CD8-positive, alpha-beta memory T cell (primary cell): ENCODE results near the gene FAM110A. TPM values are rescaled to one million over a fixed set of nuclear protein-coding genes. Genes with fewer than 3 reads are reported as not detected.
"Not testable (repeated sequence)": the region's sequence is repeated elsewhere in the genome, so short reads cannot be mapped to it uniquely, and the experiment has no call there.

Source experiments
- CTCF ChIA-PET: fragments of 350-600 bp; sonication (Branson Sonifier 250); formaldehyde crosslinking; loops from one replicate; lab custom pipeline; 2021; ENCODE audit warnings: antibody characterized with exemption; lab: Charles Lee
- POLR2A ChIA-PET: fragments of 350-600 bp; sonication (Branson Sonifier 250); formaldehyde crosslinking; loops from one replicate; lab custom pipeline; 2021; ENCODE audit warnings: antibody characterized with exemption; lab: Charles Lee
- DNase-seq, 5 donors: peaks; one replicate each; pipeline versions ENCODE4 v3.0.0 to v3.0.0-alpha.2; 2020 to 2022; ENCODE audit warnings: mixed read lengths in 1 of 5
- H3K27ac ChIP-seq: one replicate; pipeline ENCODE4 v1.7.0; 2013; ENCODE audit warnings: low read depth, mild to moderate bottlenecking, low read length, moderate library complexity
- H3K27me3 ChIP-seq: 2 replicates; pipeline ENCODE4 v1.7.0; 2013; ENCODE audit warnings: low read length, mild to moderate bottlenecking; ENCODE audit not compliant: insufficient read depth, poor library complexity, severe bottlenecking
- H3K36me3 ChIP-seq: 2 replicates; pipeline ENCODE4 v1.7.0; 2013; ENCODE audit warnings: mild to moderate bottlenecking, low read length, moderate library complexity; ENCODE audit not compliant: insufficient read depth
- H3K4me1 ChIP-seq: 2 replicates; pipeline ENCODE4 v1.7.0; 2013; ENCODE audit warnings: mild to moderate bottlenecking, low read length, moderate library complexity; ENCODE audit not compliant: insufficient read depth
- H3K4me3 ChIP-seq: 2 replicates; pipeline ENCODE4 v1.7.0; 2013; ENCODE audit warnings: mild to moderate bottlenecking, low read length
- H3K9me3 ChIP-seq: 2 replicates; pipeline ENCODE4 v1.7.0; 2013; ENCODE audit warnings: mild to moderate bottlenecking, low read length
- H3K27ac Mint-ChIP-seq, 8 donors: one replicate each; pipeline ENCODE4 v1.8.0; 2020 to 2021; ENCODE audit warnings: mixed read lengths in 8 of 8, mild to moderate bottlenecking in 6 of 8, inconsistent platforms in 3 of 8, moderate library complexity in 3 of 8
- H3K27me3 Mint-ChIP-seq, 2 donors: one replicate each; pipeline ENCODE4 v1.8.0; 2020 to 2021; ENCODE audit warnings: mixed read lengths in 2 of 2, mild to moderate bottlenecking in 1 of 2, moderate library complexity in 1 of 2
- H3K36me3 Mint-ChIP-seq, 3 donors: one replicate each; pipeline ENCODE4 v1.8.0; 2020 to 2021; ENCODE audit warnings: mixed read lengths in 3 of 3, inconsistent platforms in 1 of 3, mild to moderate bottlenecking in 1 of 3
- H3K4me1 Mint-ChIP-seq, 3 donors: one replicate each; pipeline ENCODE4 v1.8.0; 2020 to 2021; ENCODE audit warnings: mixed read lengths in 3 of 3, inconsistent platforms in 1 of 3, mild to moderate bottlenecking in 1 of 3
- H3K4me3 Mint-ChIP-seq, 7 donors: one replicate each; pipeline ENCODE4 v1.8.0; 2020 to 2021; ENCODE audit warnings: mixed read lengths in 7 of 7, mild to moderate bottlenecking in 6 of 7, moderate library complexity in 4 of 7, inconsistent platforms in 2 of 7
- H3K9me3 Mint-ChIP-seq, 5 donors: one replicate each; pipeline ENCODE4 v1.8.0; 2020 to 2022; ENCODE audit warnings: mixed read lengths in 5 of 5, mild to moderate bottlenecking in 3 of 5, moderate library complexity in 2 of 5, inconsistent platforms in 1 of 5
- polyA plus RNA-seq: library from polyadenylated mRNA; unstranded; fragments of 300-500 nt; fragmentation: Illumina TruSeq; gene quantifications from one replicate; pipeline ENCODE4 v1.2.3, GENCODE V29; 2021
- total RNA-seq, 2 experiments: library from RNA; stranded (reverse); gene quantifications; one replicate each; pipeline ENCODE4 v1.2.3, GENCODE V29; 2021

FAM110A gene
- total and polyA plus RNA-seq, 3 experiments from 2014 or later, result 13.3 to 15.0 (median 14.9) TPM

DNA sequence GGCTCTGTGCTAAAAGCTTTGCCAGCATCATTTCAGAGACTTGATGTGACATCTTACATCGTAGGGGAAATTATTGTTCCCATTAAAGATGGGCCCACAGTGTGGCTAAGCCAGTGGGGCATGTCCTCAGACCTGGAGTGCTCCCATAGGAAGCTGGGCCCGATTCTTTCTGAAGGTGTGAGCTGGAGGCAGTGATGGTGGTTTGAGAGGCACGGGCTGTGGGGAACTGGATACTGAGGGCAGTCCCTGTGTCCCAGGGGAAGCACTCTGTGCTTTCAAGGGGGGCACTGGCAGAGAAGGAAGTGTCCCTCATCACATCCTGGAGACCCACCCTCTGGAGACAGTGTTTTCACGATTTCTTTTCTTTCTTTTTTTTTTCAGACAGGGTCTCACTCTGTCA lies 8.6 kb upstream of the FAM110A start:
- Histone ChIP-seq H3K4me1 (no peaks in the 10 kb centered on the region), H3K36me3 (no peaks in the 10 kb centered on the region), H3K27me3 (no peaks in the 10 kb centered on the region), H3K27ac (no peak overlapping the region), H3K4me3 (no peak overlapping the region), H3K9me3 (no peaks in the 10 kb centered on the region)
- no peaks in the 10 kb centered on the region for H3K27me3 Mint-ChIP-seq
- POLR2A ChIA-PET, result no interaction called here
- H3K9me3 Mint-ChIP-seq, result no peaks in the 10 kb centered on the region
- DNase-seq, result no peak
- H3K4me3 Mint-ChIP-seq, result no peak overlapping the region
- H3K36me3 Mint-ChIP-seq, result no peaks in the 10 kb centered on the region
- no peaks in the 10 kb centered on the region for H3K4me1 Mint-ChIP-seq
- CTCF ChIA-PET, result interaction anchor here (0.8 to 2.1 kb wide), 3 partner anchors 8 to 131 kb away, joined by 3 to 6 read pairs (median 4); partner anchors contain the start of gene FAM110A
- no peak overlapping the region for H3K27ac Mint-ChIP-seq

DNA sequence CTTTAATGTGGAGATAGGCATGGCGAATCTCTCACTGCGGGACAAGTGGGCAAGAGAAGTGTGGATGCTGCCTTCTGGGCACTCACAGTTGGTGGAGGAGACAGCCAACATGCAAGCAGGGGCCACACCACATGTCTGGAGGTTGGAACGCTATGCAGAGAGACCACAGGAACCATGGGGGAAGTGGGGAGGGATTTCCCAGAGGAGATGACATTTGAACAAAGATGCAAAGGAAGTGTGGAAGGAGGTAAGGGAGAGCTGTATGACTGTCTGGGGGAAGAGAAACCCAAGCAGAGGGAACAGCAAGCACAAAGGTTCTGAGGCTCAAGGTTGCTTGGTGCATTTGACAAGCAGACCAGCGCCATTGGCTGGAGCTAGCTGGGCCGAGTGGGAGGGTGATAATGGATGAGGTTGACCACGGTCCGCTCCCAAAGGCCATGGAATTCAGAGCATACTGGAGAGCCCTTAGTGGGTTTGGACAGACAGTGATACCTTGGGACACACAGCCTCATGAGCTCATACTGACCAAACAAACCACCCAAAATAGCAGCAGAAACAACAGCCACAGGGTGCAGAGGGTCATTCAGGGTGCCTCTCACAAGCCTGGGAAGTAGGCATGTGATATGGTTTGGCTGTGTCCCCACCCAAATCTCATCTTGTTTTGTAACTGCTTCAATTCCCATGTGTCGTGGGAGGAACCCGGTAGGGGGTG lies 7.6 kb upstream of the FAM110A start:
- Mint-ChIP-seq H3K4me3 (no peak overlapping the region), H3K27me3 (no peaks in the 10 kb centered on the region), H3K9me3 (no peaks in the 10 kb centered on the region), H3K36me3 (no peaks in the 10 kb centered on the region), H3K27ac (peak overlapping the region in 1 of 8 donors; percentile 61), H3K4me1 (no peaks in the 10 kb centered on the region)
- Histone ChIP-seq H3K4me1 (no peaks in the 10 kb centered on the region), H3K27ac (no peak overlapping the region), H3K36me3 (no peaks in the 10 kb centered on the region), H3K4me3 (no peak overlapping the region), H3K9me3 (no peaks in the 10 kb centered on the region), H3K27me3 (no peaks in the 10 kb centered on the region)
- ChIA-PET CTCF (interaction anchor here (1.2 kb wide), 1 partner anchor 121 kb away, joined by 3 read pairs; no protein-coding TSS in a partner anchor), POLR2A (no interaction called here)
- DNase-seq, result no peak

DNA sequence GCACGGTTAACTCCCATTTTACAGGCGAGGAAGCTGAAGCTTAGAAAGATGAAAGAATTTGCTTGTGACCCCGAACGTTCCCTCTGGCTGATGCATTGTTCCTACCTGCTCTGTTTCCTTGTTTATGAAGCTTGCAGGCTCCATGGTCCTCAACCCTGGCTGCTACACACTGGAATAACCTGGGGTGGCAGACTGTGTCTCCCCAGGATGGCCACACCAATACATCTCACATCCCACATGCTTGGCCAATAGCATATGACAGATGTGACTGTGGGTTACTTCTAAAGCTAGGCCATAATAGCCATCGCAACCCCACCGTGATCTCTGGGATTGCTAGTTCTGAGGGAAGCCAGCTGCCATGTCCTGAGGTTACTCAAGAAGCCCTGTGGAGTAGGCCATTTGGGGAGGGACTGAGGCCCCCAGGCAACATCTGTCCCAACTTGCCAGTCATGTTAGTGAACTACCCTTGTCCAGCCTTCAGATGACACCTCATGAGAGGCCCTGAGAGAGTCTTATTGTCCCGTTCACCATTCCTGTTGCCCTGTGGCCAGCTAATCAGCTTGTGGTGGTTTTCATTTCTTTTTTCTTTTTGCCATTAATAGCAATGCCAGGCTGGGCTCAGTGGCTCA lies 6.7 kb upstream of the FAM110A start:
- H3K27ac Mint-ChIP-seq, result peak overlapping the region in 1 of 8 donors; percentile 43
- Histone ChIP-seq H3K4me1 (no peaks in the 10 kb centered on the region), H3K27me3 (no peaks in the 10 kb centered on the region), H3K36me3 (no peaks in the 10 kb centered on the region), H3K27ac (no peak overlapping the region), H3K9me3 (no peaks in the 10 kb centered on the region), H3K4me3 (no peak overlapping the region)
- no peak overlapping the region for H3K4me3 Mint-ChIP-seq
- no peaks in the 10 kb centered on the region for H3K36me3 Mint-ChIP-seq
- H3K4me1 Mint-ChIP-seq, result no peaks in the 10 kb centered on the region
- ChIA-PET POLR2A (no interaction called here), CTCF (interaction anchor here (1.2 to 2.6 kb wide), 2 partner anchors 8 to 120 kb away, joined by 3 to 7 read pairs; no protein-coding TSS in a partner anchor)
- H3K27me3 Mint-ChIP-seq, result no peaks in the 10 kb centered on the region
- no peaks in the 10 kb centered on the region for H3K9me3 Mint-ChIP-seq
- DNase-seq, result no peak

DNA sequence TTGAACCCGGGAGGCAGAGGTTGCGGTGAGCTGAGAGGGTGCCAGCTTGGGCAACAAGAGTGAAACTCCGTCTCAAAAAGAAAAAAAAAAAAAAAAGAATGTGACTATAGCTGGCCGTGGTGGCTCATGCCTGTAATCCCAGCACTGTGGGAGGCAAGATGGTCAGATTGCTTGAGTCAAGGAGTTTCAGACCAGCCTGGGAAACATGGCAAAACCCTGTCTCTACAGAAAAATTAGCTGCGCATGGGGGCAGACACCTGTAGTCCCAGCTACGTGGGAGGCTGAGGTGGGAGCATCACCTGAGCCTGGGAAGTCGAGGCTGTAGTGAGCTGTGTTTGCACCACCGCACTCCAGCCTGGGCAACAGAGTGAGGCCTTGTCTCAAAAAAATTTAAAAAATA lies 5.5 kb upstream of the FAM110A start:
- DNase-seq, H3K9me3 ChIP-seq, H3K27ac ChIP-seq, H3K9me3 Mint-ChIP-seq, H3K4me3 ChIP-seq, H3K4me3 Mint-ChIP-seq, H3K36me3 ChIP-seq, H3K36me3 Mint-ChIP-seq, H3K27me3 ChIP-seq, H3K27ac Mint-ChIP-seq, H3K27me3 Mint-ChIP-seq, H3K4me1 ChIP-seq, H3K4me1 Mint-ChIP-seq: not testable (repeated sequence)
- POLR2A ChIA-PET, result interaction anchor here (0.6 kb wide), 1 partner anchor 19 kb away, joined by 3 read pairs; no protein-coding TSS in a partner anchor
- CTCF ChIA-PET, result interaction anchor here (2.6 kb wide), 1 partner anchor 10 kb away, joined by 7 read pairs; no protein-coding TSS in a partner anchor

DNA sequence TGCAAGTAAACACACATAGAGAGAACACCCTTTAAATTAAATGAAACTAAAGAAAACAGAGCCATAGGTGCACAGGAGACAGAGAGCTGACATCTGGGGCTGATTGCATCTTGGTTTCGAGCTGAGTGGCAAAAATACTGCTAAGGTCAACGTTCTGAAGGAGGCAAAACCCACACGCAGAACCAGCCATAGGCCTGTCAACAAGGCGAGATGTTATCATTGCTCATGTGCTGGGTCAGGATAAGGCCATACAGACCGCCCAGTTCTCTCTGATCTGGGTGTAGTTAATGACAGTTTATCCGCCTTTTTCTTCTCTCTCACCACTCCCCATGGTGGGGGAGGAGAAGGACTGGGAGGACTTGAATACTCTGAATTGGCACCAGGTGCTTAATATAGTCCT lies 4.5 kb upstream of the FAM110A start:
- ChIA-PET CTCF (interaction anchor here (2.6 kb wide), 1 partner anchor 11 kb away, joined by 7 read pairs; no protein-coding TSS in a partner anchor), POLR2A (no interaction called here)
- Mint-ChIP-seq H3K27ac (peak overlapping the region in 2 of 8 donors; percentile 58 to 79), H3K27me3 (no peaks in the 10 kb centered on the region), H3K36me3 (peaks cover 0 to 1% (median 0%) of the 10 kb centered on the region in 3 donors), H3K4me3 (no peak overlapping the region), H3K4me1 (peaks cover 6 to 7% (median 6%) of the 10 kb centered on the region in 3 donors), H3K9me3 (no peaks in the 10 kb centered on the region)
- Histone ChIP-seq H3K27me3 (no peaks in the 10 kb centered on the region), H3K36me3 (no peaks in the 10 kb centered on the region), H3K9me3 (no peaks in the 10 kb centered on the region), H3K27ac (peak overlapping the region; percentile 49), H3K4me1 (peaks cover under 1% of the 10 kb centered on the region), H3K4me3 (no peak overlapping the region)
- no peak for DNase-seq

DNA sequence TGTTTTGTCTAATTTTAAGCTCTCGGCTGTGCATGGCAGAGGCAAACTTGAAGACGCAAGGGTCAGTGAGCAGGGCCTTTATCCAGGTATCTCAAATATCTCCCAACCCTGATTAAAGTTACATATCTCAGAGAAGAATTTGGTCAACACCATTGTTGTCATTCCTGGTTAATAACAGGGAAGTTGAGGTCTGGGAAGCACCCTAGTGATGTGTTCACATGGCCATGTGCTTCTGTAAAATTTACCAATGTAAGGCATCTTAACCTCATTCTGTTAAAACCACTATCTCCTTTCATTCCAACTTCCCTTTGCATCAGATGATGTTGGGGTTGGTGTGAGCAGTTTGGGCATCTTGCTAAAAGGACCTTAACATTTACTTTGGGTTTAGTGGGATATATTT lies 4.0 kb upstream of the FAM110A start:
- Mint-ChIP-seq H3K27ac (no peak overlapping the region), H3K9me3 (no peaks in the 10 kb centered on the region), H3K36me3 (peaks cover 0 to 4% (median 0%) of the 10 kb centered on the region in 3 donors), H3K4me3 (peak overlapping the region in 1 of 7 donors; percentile 64), H3K27me3 (no peaks in the 10 kb centered on the region), H3K4me1 (peaks cover 10 to 13% (median 11%) of the 10 kb centered on the region in 3 donors)
- no peaks in the 10 kb centered on the region for H3K27me3 ChIP-seq
- peak overlapping the region; percentile 49 for H3K27ac ChIP-seq
- peaks cover 6% of the 10 kb centered on the region for H3K4me1 ChIP-seq
- H3K4me3 ChIP-seq, result no peak overlapping the region
- no peaks in the 10 kb centered on the region for H3K9me3 ChIP-seq
- POLR2A ChIA-PET, result no interaction called here
- CTCF ChIA-PET, result interaction anchor here (1.0 to 1.3 kb wide), 2 partner anchors 11 to 127 kb away, joined by 3 to 4 read pairs; no protein-coding TSS in a partner anchor
- no peaks in the 10 kb centered on the region for H3K36me3 ChIP-seq
- DNase-seq, result no peak

DNA sequence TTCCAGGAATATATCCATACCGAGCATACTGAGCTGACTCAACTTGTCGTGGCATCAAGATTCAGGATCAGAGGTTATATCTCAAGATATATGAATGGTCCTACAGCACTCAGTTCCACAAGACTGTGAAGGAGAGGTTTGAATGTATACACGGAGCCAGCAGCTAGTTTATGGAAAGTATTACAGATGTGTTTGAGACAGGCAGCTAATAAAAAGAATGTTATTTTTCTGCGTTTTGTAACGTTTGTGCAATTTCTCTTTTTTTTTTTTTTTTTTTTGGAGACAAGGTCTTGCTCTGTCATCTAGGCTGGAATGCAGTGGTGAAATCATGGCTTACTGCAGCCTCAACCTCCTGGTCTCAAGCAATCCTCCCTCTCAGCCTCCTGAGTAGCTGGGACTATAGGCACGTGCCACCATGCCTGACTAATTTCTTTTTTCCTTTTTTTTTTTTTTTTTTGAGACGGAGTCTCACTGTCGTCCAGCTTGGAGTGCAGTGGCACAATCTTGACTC lies 3.4 kb upstream of the FAM110A start:
- H3K27me3 Mint-ChIP-seq, result no peaks in the 10 kb centered on the region
- no peaks in the 10 kb centered on the region for H3K9me3 ChIP-seq
- H3K4me3 ChIP-seq, result no peak overlapping the region
- peaks cover 10% of the 10 kb centered on the region for H3K4me1 ChIP-seq
- peaks cover 0 to 4% (median 0%) of the 10 kb centered on the region in 3 donors for H3K36me3 Mint-ChIP-seq
- ChIA-PET POLR2A (no interaction called here), CTCF (interaction anchor here (1.0 to 1.3 kb wide), 3 partner anchors 12 to 184 kb away, joined by 3 to 4 read pairs (median 4); no protein-coding TSS in a partner anchor)
- H3K27ac Mint-ChIP-seq, result peak overlapping the region in 1 of 8 donors; percentile 47
- H3K4me3 Mint-ChIP-seq, result peak overlapping the region in 1 of 7 donors; percentile 64
- no peaks in the 10 kb centered on the region for H3K36me3 ChIP-seq
- H3K4me1 Mint-ChIP-seq, result peaks cover 16 to 18% (median 16%) of the 10 kb centered on the region in 3 donors
- no peaks in the 10 kb centered on the region for H3K9me3 Mint-ChIP-seq
- no peak for DNase-seq
- no peak overlapping the region for H3K27ac ChIP-seq
- no peaks in the 10 kb centered on the region for H3K27me3 ChIP-seq
